ENCODE measurements around the gene FAM184A.

The FAM184A gene

GRCh38 chr6:119052987-119053386, 25.5 kb downstream of the FAM184A start:
- H3K4me3 ChIP-seq (ENCODE audit: low read depth, low read length) = no peak overlapping the region
- peaks cover 13% of the 10 kb centered on the region; the same call in 1 of the 2 replicates for H3K9me3 ChIP-seq (ENCODE audit: control insufficient read depth, insufficient read depth, low read depth, low read length)
- H3K4me1 ChIP-seq (ENCODE audit: control insufficient read depth, insufficient read depth, low read length) = peaks cover 21% of the 10 kb centered on the region
- H3K27ac ChIP-seq (ENCODE audit: low read depth, low read length) = no peak overlapping the region
- no peak overlapping the region for H3K9ac ChIP-seq (ENCODE audit: low read length)
- H3K27me3 ChIP-seq (ENCODE audit: control insufficient read depth, insufficient read depth, low read length) = no peaks in the 10 kb centered on the region
- no peaks in the 10 kb centered on the region for H3K36me3 ChIP-seq (ENCODE audit: control insufficient read depth, insufficient read depth, low read length)

- Histone ChIP-seq H3K27ac (ENCODE audit: low read depth, low read length) (no peak overlapping the region), H3K36me3 (ENCODE audit: control insufficient read depth, insufficient read depth, low read length) (no peaks in the 10 kb centered on the region), H3K4me1 (ENCODE audit: control insufficient read depth, insufficient read depth, low read length) (peaks cover 21% of the 10 kb centered on the region), H3K27me3 (ENCODE audit: control insufficient read depth, insufficient read depth, low read length) (no peaks in the 10 kb centered on the region), H3K9ac (ENCODE audit: low read length) (no peak overlapping the region), H3K4me3 (ENCODE audit: low read depth, low read length) (no peak overlapping the region), H3K9me3 (ENCODE audit: control insufficient read depth, insufficient read depth, low read depth, low read length) (peaks cover 13% of the 10 kb centered on the region; the same call in 1 of the 2 replicates)
Measured at GRCh38 chr6:119052292-119052889, 26.1 kb downstream of the FAM184A start.

- no peaks in the 10 kb centered on the region for H3K9me3 ChIP-seq (ENCODE audit: control insufficient read depth, insufficient read depth, low read depth, low read length)
- no peak overlapping the region for H3K9ac ChIP-seq (ENCODE audit: low read length)
- H3K36me3 ChIP-seq (ENCODE audit: control insufficient read depth, insufficient read depth, low read length) = no peaks in the 10 kb centered on the region
- H3K4me1 ChIP-seq (ENCODE audit: control insufficient read depth, insufficient read depth, low read length) = peaks cover 34% of the 10 kb centered on the region
- H3K4me3 ChIP-seq (ENCODE audit: low read depth, low read length) = no peak overlapping the region
- no peak overlapping the region for H3K27ac ChIP-seq (ENCODE audit: low read depth, low read length)
- no peaks in the 10 kb centered on the region for H3K27me3 ChIP-seq (ENCODE audit: control insufficient read depth, insufficient read depth, low read length)
Measured at GRCh38 chr6:119044255-119044654, 34.2 kb downstream of the FAM184A start.

- Histone ChIP-seq H3K9me3 (ENCODE audit: control insufficient read depth, insufficient read depth, low read depth, low read length) (no peaks in the 10 kb centered on the region), H3K4me1 (ENCODE audit: control insufficient read depth, insufficient read depth, low read length) (peaks cover 35% of the 10 kb centered on the region), H3K27ac (ENCODE audit: low read depth, low read length) (no peak overlapping the region), H3K9ac (ENCODE audit: low read length) (no peak overlapping the region), H3K36me3 (ENCODE audit: control insufficient read depth, insufficient read depth, low read length) (no peaks in the 10 kb centered on the region), H3K4me3 (ENCODE audit: low read depth, low read length) (no peak overlapping the region), H3K27me3 (ENCODE audit: control insufficient read depth, insufficient read depth, low read length) (no peaks in the 10 kb centered on the region)
Measured at GRCh38 chr6:119043783-119044182, 34.7 kb downstream of the FAM184A start.

- no peaks in the 10 kb centered on the region for H3K9me3 ChIP-seq (ENCODE audit: control insufficient read depth, insufficient read depth, low read depth, low read length)
- no peaks in the 10 kb centered on the region for H3K36me3 ChIP-seq (ENCODE audit: control insufficient read depth, insufficient read depth, low read length)
- no peak overlapping the region for H3K27ac ChIP-seq (ENCODE audit: low read depth, low read length)
- no peak overlapping the region for H3K9ac ChIP-seq (ENCODE audit: low read length)
- H3K4me3 ChIP-seq (ENCODE audit: low read depth, low read length) = no peak overlapping the region
- H3K27me3 ChIP-seq (ENCODE audit: control insufficient read depth, insufficient read depth, low read length) = no peaks in the 10 kb centered on the region
- peaks cover 35% of the 10 kb centered on the region for H3K4me1 ChIP-seq (ENCODE audit: control insufficient read depth, insufficient read depth, low read length)
Measured at GRCh38 chr6:119043265-119043664, 35.2 kb downstream of the FAM184A start.

GRCh38 chr6:119040636-119041035, 37.8 kb downstream of the FAM184A start:
- no peaks in the 10 kb centered on the region for H3K27me3 ChIP-seq (ENCODE audit: control insufficient read depth, insufficient read depth, low read length)
- H3K36me3 ChIP-seq (ENCODE audit: control insufficient read depth, insufficient read depth, low read length) = no peaks in the 10 kb centered on the region
- no peaks in the 10 kb centered on the region for H3K9me3 ChIP-seq (ENCODE audit: control insufficient read depth, insufficient read depth, low read depth, low read length)
- H3K4me1 ChIP-seq (ENCODE audit: control insufficient read depth, insufficient read depth, low read length) = peaks cover 51% of the 10 kb centered on the region
- no peak overlapping the region for H3K9ac ChIP-seq (ENCODE audit: low read length)
- no peak overlapping the region for H3K4me3 ChIP-seq (ENCODE audit: low read depth, low read length)
- no peak overlapping the region for H3K27ac ChIP-seq (ENCODE audit: low read depth, low read length)

- H3K4me1 ChIP-seq (ENCODE audit: control insufficient read depth, insufficient read depth, low read length) = peaks cover 56% of the 10 kb centered on the region
- H3K27me3 ChIP-seq (ENCODE audit: control insufficient read depth, insufficient read depth, low read length) = no peaks in the 10 kb centered on the region
- H3K9me3 ChIP-seq (ENCODE audit: control insufficient read depth, insufficient read depth, low read depth, low read length) = no peaks in the 10 kb centered on the region
- no peak overlapping the region for H3K9ac ChIP-seq (ENCODE audit: low read length)
- no peak overlapping the region for H3K27ac ChIP-seq (ENCODE audit: low read depth, low read length)
- H3K4me3 ChIP-seq (ENCODE audit: low read depth, low read length) = no peak overlapping the region
- no peaks in the 10 kb centered on the region for H3K36me3 ChIP-seq (ENCODE audit: control insufficient read depth, insufficient read depth, low read length)
Measured at GRCh38 chr6:119040229-119040628, 38.2 kb downstream of the FAM184A start.

GRCh38 chr6:119037941-119038623, 40.4 kb downstream of the FAM184A start:
- Histone ChIP-seq H3K9ac (ENCODE audit: low read length) (no peak overlapping the region), H3K4me1 (ENCODE audit: control insufficient read depth, insufficient read depth, low read length) (peaks cover 46% of the 10 kb centered on the region), H3K27me3 (ENCODE audit: control insufficient read depth, insufficient read depth, low read length) (no peaks in the 10 kb centered on the region), H3K4me3 (ENCODE audit: low read depth, low read length) (no peak overlapping the region), H3K36me3 (ENCODE audit: control insufficient read depth, insufficient read depth, low read length) (no peaks in the 10 kb centered on the region), H3K9me3 (ENCODE audit: control insufficient read depth, insufficient read depth, low read depth, low read length) (no peaks in the 10 kb centered on the region), H3K27ac (ENCODE audit: low read depth, low read length) (0 out of 2 replicates have a peak overlapping the region, but pooled peaks have one; percentile 34)

GRCh38 chr6:119037264-119037663, 41.2 kb downstream of the FAM184A start:
- H3K36me3 ChIP-seq (ENCODE audit: control insufficient read depth, insufficient read depth, low read length) = no peaks in the 10 kb centered on the region
- H3K9me3 ChIP-seq (ENCODE audit: control insufficient read depth, insufficient read depth, low read depth, low read length) = no peaks in the 10 kb centered on the region
- H3K4me3 ChIP-seq (ENCODE audit: low read depth, low read length) = no peak overlapping the region
- peaks cover 48% of the 10 kb centered on the region for H3K4me1 ChIP-seq (ENCODE audit: control insufficient read depth, insufficient read depth, low read length)
- H3K9ac ChIP-seq (ENCODE audit: low read length) = no peak overlapping the region
- H3K27ac ChIP-seq (ENCODE audit: low read depth, low read length) = no peak overlapping the region
- no peaks in the 10 kb centered on the region for H3K27me3 ChIP-seq (ENCODE audit: control insufficient read depth, insufficient read depth, low read length)

- Histone ChIP-seq H3K36me3 (ENCODE audit: control insufficient read depth, insufficient read depth, low read length) (no peaks in the 10 kb centered on the region), H3K9ac (ENCODE audit: low read length) (no peak overlapping the region), H3K4me3 (ENCODE audit: low read depth, low read length) (no peak overlapping the region), H3K4me1 (ENCODE audit: control insufficient read depth, insufficient read depth, low read length) (peaks cover 47% of the 10 kb centered on the region), H3K9me3 (ENCODE audit: control insufficient read depth, insufficient read depth, low read depth, low read length) (no peaks in the 10 kb centered on the region), H3K27ac (ENCODE audit: low read depth, low read length) (no peak overlapping the region), H3K27me3 (ENCODE audit: control insufficient read depth, insufficient read depth, low read length) (no peaks in the 10 kb centered on the region)
Measured at GRCh38 chr6:119036081-119036480, 42.4 kb downstream of the FAM184A start.

- H3K36me3 ChIP-seq (ENCODE audit: control insufficient read depth, insufficient read depth, low read length) = no peaks in the 10 kb centered on the region
- peak overlapping the region; percentile 25 for H3K4me3 ChIP-seq (ENCODE audit: low read depth, low read length)
- H3K9ac ChIP-seq (ENCODE audit: low read length) = no peak overlapping the region
- H3K27ac ChIP-seq (ENCODE audit: low read depth, low read length) = peak overlapping the region; percentile 44; the same call in 1 of the 2 replicates
- no peaks in the 10 kb centered on the region for H3K27me3 ChIP-seq (ENCODE audit: control insufficient read depth, insufficient read depth, low read length)
- H3K4me1 ChIP-seq (ENCODE audit: control insufficient read depth, insufficient read depth, low read length) = peaks cover 42% of the 10 kb centered on the region
- no peaks in the 10 kb centered on the region for H3K9me3 ChIP-seq (ENCODE audit: control insufficient read depth, insufficient read depth, low read depth, low read length)
Measured at GRCh38 chr6:119035459-119035858, 43.0 kb downstream of the FAM184A start.

All from HUES6 (cell line).